ENCODE data around the gene ESM1. TPM values are rescaled to one million over a fixed set of nuclear protein-coding genes. Genes with fewer than 3 reads are reported as not detected.
A peak's percentile ranks its signal among the peaks of the same experiment; 100 is the strongest.

ESM1 gene
- total RNA-seq (2014; rRNA removed), result 21.0 and 27.8 TPM in 2 replicates
- percentile 52 among the genes with signal in this experiment for Bru-seq, nascent RNA
- BruChase-seq, experiment 1, labeled RNA remaining after a 6-hour chase, result percentile 74 among the genes with signal in this experiment
- percentile 48 among the genes with signal in this experiment for BruChase-seq, experiment 2, labeled RNA remaining after a 2-hour chase
- long read RNA-seq, partial matches to known transcripts, result 0 of 1 reads
- long read RNA-seq, other reads (novel, unspliced or antisense), result 0 of 1 reads

DNA sequence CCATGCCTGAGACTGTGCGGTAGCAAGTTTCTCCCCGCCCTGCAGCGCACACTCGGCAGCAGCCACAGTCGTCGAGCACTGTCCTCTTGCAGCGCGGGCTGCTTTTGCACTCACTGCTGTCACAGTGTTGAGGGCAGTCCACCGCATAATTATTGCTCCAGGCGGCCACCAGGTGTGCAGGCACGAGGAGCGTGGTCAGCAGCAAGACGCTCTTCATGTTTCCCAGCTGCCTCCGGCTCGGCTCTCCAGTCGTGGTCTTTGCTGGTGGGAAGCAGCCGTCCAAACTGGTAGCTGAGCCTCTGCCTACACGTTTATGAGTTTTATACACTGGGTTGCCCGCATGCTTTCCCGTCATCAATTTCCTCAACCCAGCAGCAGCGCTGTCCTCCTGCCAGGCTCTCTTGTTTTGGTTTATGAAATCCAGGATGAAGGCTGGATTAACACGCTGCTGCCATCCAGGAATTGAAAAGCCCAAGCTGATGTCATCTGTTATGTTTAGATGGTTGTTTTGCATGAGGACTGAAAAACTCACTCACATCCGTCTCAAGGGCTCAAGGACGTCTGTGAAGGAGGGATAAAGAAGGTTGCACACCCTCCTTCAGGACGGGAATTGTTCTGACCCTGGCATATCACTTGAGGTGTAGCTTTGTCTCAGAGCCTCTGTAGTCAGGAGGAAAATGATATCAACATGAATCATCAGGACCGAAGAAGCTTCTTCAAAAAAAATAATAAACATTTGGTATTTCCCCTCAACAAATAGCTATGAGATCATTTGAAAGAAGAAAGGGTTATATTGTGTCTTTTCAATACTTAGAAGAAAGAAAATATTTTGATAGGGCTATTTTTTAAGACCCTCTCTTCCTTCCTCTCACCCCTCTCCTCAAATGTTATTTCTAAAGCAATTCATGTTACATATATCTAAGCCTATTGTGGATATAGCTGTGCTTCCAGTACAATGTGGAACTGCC is at the start of gene ESM1:
Gene ESM1, minus strand, starts transcription at position 293 of the 968 bp plus-strand sequence. Its CDS starts 76 bp downstream, at position 217.
- Histone ChIP-seq H3K4me2 (ENCODE audit: low read length) (peak within 1 kb of the TSS; percentile 81), H3K4me3 (ENCODE audit: low read length) (peak within 1 kb of the TSS; percentile 62), H4K20me1 (ENCODE audit: low read length) (no peaks in the 10 kb centered on the region), H3K79me2 (ENCODE audit: low read length) (peaks cover 34% of the 10 kb centered on the region), H3K27ac (ENCODE audit: low read length) (peak within 1 kb of the TSS; percentile 27), H3K4me1 (ENCODE audit: insufficient read depth, low read length) (peaks cover 10% of the 10 kb centered on the region), H2AFZ (ENCODE audit: low read length) (peak within 1 kb of the TSS; percentile 91), H3K9ac (ENCODE audit: low read length) (peak within 1 kb of the TSS; percentile 8; the same call in 1 of the 2 replicates), H3F3A (ENCODE audit: low read length, unreplicated experiment) (no peaks in the 10 kb centered on the region), H3K9me3 (ENCODE audit: low read length) (no peaks in the 10 kb centered on the region), H3K27me3 (ENCODE audit: low read length) (no peaks in the 10 kb centered on the region), H3K9me2 (replicated peaks; ENCODE audit: low read length) (no peaks in the 10 kb centered on the region), H3K36me3 (ENCODE audit: low read depth, low read length) (no peaks in the 10 kb centered on the region)
- TSS peak; percentile 85 for BruUV-seq (replicated peaks)
- ChIA-PET POLR2A (ENCODE audit: unreplicated experiment) (interaction anchor here (0.6 kb wide), 1 partner anchor 154 kb away, joined by 4 read pairs; no protein-coding TSS in a partner anchor), CTCF (no interaction called here)
- peak; percentile 83 for ATAC-seq
- TF ChIP-seq EZH2 (IDR thresholded peaks at IDR 0.05; ENCODE audit: low read length, unreplicated experiment) (no peak), EZH2phosphoT487 (IDR thresholded peaks at IDR 0.05; ENCODE audit: borderline replicate concordance, low read length) (no peak), CTCF (conservative IDR thresholded peaks at IDR 0.05; ENCODE audit: low read depth, low read length) (no peak)
- intact Hi-C loops (cut with micrococcal nuclease), result no loop called here
- DNase-seq, result peak; percentile 61

DNA sequence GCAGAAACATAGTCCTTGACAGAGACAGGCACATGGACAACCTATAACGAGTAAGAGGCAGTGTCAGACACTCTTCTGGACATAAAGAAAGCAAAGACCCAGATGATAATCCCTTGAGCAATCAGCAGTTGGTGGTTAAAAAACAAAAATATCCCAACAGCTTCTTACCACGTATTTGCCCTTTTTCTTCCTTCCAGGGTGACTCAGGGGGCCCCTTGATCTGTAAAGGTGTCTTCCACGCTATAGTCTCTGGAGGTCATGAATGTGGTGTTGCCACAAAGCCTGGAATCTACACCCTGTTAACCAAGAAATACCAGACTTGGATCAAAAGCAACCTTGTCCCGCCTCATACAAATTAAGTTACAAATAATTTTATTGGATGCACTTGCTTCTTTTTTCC is 48.2 kb upstream of the ESM1 start:
- BruUV-seq (replicated peaks), result no TSS peak
- intact Hi-C loops (cut with micrococcal nuclease), result no loop called here
- no peaks in the 10 kb centered on the region for H3K4me1 ChIP-seq (ENCODE audit: insufficient read depth, low read length)
- no peak overlapping the region for H3K9ac ChIP-seq (ENCODE audit: low read length)
- no peaks in the 10 kb centered on the region for H3K79me2 ChIP-seq (ENCODE audit: low read length)
- H2AFZ ChIP-seq (ENCODE audit: low read length), result no peak overlapping the region
- no peaks in the 10 kb centered on the region for H3K9me2 ChIP-seq (replicated peaks; ENCODE audit: low read length)
- no peaks in the 10 kb centered on the region for H3K36me3 ChIP-seq (ENCODE audit: low read depth, low read length)
- H4K20me1 ChIP-seq (ENCODE audit: low read length), result no peaks in the 10 kb centered on the region
- ChIA-PET POLR2A (ENCODE audit: unreplicated experiment) (no interaction called here), CTCF (no interaction called here)
- H3K4me2 ChIP-seq (ENCODE audit: low read length), result no peak overlapping the region
- no peaks in the 10 kb centered on the region for H3K9me3 ChIP-seq (ENCODE audit: low read length)
- TF ChIP-seq CTCF (conservative IDR thresholded peaks at IDR 0.05; ENCODE audit: low read depth, low read length), result no peak
- no peak for TF ChIP-seq EZH2phosphoT487 (IDR thresholded peaks at IDR 0.05; ENCODE audit: borderline replicate concordance, low read length)
- TF ChIP-seq EZH2 (IDR thresholded peaks at IDR 0.05; ENCODE audit: low read length, unreplicated experiment), result no peak
- no peaks in the 10 kb centered on the region for H3K27me3 ChIP-seq (ENCODE audit: low read length)
- no peak for ATAC-seq
- H3K27ac ChIP-seq (ENCODE audit: low read length), result no peak overlapping the region
- no peaks in the 10 kb centered on the region for H3F3A ChIP-seq (ENCODE audit: low read length, unreplicated experiment)
- H3K4me3 ChIP-seq (ENCODE audit: low read length), result no peak overlapping the region
- DNase-seq, result no peak

Measured in PC-3 (cell line).